GM04503 (cell line): Measurements from ENCODE around the gene LKAAEAR1.
"Not testable (repeated sequence)": the region's sequence is repeated elsewhere in the genome, so short reads cannot be mapped to it uniquely, and the experiment has no call there.

Source experiments
- DNase-seq: peaks from one replicate; pipeline ENCODE4 v3.0.0-alpha.2; 2012; ENCODE audit warnings: low read depth

Gene LKAAEAR1, protein sequence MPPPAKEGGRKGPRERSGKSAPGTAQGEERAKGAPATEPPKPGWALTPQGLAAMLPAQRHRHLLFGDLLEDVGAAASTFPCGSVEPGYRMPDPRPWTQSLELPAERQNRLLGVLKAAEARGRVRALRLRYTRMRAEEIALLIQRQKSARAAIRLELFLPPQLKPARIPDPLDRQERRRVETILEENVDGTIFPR

DNA sequence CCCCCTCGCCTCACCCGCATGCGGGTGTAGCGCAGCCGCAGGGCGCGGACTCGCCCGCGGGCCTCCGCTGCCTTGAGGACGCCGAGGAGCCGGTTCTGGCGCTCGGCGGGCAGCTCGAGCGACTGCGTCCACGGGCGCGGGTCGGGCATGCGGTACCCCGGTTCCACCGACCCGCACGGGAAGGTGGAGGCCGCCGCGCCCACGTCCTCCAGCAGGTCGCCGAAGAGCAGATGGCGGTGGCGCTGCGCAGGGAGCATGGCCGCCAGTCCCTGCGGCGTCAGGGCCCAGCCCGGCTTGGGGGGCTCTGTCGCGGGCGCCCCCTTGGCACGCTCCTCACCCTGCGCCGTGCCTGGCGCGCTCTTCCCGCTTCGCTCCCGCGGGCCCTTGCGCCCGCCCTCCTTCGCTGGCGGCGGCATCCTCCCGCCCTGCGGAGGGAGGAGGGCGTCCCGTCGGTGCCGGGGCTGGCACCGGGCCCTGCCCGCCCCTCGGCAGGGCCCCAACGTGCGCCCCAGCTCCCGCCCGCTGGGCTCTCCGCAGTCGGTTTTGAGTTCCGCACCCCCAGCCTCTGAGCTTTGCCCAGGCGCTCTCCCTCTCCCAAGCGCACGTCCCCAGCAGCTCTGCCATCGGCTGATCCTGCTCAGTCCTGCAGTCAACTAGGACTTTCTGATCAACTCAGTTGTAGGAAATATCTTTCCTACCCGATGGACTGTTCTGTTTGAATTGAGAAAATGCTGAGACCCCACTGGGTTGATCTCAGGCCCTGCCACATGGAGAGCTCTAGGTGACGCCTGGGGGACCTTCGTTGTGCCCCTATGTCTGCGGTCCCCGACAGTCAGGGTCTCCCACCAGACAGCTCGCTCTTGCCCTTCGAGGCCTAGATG is at the start of gene LKAAEAR1:
LKAAEAR1 (minus strand) TSS at position 595 of the 881 bp plus-strand sequence; CDS start at position 416, 179 bp downstream.
- DNase-seq = no peak

DNA sequence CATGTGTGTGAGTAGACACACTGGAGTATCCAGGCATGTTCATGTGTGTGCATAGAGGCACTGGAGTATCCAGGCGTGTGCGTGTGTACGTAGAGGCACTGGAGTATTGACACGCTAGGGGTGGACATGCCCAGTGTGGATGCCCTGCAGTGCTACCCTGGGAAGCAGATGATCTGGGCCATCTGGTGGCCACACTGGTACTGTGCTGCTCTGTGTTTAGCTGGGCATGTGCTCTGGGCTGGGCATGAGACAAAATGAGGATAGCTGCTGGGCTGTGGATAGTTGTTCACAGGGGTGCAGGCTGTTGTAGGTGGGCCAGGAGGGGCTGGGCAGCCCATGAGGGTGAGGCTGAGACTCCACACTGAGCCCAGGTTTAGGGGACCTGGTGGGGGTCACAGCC is 47.2 kb upstream of the LKAAEAR1 start:
- DNase-seq = no peak

DNA sequence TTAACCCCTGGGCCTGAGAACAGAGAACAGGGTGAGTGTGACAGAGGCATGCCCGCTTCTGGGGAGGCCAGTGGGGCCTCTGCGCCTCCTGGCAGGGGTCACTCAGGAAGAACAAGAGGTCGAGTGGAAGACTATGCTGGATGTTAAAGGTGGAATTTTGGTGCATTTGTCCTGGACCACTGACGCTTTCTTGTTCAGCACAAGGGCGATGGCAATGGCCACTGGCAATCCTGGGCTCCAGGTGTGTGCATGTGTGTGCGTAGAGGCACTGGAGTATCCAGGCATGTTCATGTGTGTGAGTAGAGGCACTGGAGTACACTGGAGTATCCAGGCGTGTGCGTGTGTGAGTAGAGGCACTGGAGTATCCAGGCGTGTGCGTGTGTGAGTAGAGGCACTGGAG is 46.7 kb upstream of the LKAAEAR1 start:
- no peak for DNase-seq

DNA sequence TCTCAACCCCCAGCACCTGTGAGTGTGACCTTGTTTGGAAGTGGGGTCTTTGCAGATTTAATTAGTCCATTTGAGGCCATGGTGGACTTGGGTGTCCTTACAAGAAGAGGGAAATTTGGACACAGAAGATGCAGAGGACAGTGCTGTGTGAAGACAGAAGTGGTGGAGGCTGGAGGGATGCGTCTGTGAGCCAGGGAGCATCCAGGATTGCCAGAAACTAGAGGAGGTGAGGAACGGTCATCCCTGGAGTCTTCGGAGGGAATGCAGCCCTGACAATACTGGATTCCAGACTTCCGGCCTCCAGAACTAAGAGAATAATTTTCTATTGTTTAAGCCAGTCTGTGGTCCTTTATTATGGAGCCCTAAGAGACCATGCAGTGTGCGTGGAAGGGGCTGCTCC is 46.1 kb upstream of the LKAAEAR1 start:
- no peak for DNase-seq

DNA sequence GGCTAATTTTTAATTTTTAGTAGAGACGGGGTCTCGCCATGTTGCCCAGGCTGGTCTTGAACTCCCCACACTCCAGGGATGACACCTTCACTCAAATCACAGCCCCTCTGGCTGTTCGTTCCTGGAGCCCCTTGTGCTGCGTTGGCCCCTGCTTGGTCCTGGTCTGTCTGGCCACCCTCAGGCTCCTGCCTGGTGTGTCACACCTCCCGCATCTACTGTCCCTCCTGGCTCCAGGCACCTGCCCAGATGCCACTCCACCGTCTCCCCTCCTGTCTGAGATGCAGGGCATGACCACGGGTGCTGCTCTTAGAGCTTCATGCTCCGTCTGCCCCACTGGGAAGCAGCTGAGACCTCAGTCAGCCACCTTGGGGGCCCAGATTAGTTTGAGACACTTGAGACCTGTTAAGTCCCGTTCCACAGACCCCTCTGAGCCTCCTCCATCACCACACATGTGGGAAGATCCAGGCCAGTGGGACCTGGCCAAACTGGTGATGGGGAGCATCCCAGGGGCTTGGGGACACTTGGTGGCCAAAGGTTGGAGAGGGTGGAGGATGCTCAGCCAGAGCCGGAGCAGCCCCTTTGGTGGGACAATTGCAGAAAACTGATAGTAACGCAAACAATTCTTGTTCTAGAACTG is 45.1 kb upstream of the LKAAEAR1 start:
- no peak for DNase-seq

DNA sequence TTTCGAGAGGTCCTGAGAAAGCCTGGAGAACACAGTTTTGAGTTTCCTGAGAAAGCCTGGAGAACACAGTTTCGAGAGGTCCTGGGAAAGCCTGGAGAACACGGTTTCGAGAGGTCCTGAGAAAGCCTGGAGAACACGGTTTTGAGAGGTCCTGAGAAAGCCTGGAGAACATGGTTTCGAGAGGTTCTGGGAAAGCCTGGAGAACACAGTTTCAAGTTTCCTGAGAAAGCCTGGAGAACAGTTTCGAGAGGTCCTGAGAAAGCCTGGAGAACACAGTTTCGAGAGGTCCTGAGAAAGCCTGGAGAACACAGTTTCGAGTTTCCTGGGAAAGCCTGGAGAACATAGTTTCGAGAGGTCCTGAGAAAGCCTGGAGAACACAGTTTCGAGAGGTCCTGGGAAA is 39.3 kb upstream of the LKAAEAR1 start:
- DNase-seq = not testable (repeated sequence)

DNA sequence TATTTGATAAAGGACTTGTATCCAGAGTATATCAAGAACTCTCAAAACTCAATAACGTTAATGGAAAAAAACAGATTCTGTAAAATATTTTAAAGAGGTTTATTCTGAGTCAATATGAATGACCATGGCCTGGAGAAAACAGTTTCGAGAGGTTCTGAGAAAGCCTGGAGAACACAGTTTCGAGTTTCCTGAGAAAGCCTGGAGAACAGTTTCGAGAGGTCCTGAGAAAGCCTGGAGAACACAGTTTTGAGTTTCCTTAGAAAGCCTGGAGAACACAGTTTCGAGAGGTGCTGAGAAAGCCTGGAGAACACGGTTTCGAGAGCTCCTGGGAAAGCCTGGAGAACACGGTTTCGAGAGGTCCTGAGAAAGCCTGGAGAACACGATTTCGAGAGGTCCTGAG is 38.7 kb upstream of the LKAAEAR1 start:
- not testable (repeated sequence) for DNase-seq

DNA sequence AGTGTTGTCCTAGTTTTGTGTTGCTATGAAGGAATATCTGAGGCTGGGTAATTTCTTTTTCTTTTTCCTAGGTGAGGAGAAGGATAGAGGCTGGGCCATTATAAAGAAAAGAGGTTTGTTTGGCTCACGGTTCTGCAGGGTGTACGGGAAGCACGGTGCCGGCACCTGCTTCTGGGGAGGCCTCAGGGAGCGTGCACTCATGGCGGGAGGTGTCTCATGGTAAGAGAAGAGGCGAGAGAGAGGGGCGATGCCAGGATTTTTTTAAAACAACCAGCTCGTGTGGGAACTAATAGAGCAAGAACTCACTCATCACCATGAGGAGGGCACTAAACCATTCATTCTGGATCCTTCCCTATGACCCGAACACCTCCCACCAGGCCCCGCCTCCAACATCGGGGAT is 37.4 kb upstream of the LKAAEAR1 start:
- DNase-seq = no peak

DNA sequence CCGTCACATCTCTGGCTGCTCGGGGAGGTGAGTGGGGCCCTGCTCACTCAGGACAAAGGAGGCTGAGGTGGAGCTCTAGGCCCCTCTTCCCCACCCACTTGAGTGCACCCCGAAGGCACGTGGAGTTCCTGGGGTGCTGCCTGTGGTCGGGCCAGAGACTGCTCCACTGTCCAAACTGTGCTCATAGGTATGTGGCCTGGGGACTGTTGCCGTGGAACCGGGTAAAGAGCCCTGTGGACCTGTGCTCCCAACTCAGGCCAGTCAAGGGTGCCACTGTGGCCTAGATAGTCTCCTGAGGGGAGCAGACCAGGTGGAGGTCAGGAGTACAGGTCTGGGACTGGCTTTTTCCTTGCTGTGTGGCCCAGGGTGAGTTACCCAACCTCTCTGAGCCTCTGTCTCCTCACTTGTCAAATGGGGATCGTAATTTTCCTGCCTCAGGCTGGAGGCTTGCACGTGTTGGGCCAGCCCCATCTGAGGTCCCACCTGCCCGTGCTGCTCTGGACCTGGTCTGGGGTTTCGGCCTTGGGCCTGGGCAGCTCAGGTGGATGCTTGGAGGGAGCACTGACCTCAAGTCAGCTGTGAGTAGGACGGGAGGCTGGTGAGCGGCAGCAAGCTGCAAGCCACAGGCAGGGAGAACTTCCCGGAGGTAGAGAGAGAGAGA is 35.6 kb upstream of the LKAAEAR1 start:
- no peak for DNase-seq

DNA sequence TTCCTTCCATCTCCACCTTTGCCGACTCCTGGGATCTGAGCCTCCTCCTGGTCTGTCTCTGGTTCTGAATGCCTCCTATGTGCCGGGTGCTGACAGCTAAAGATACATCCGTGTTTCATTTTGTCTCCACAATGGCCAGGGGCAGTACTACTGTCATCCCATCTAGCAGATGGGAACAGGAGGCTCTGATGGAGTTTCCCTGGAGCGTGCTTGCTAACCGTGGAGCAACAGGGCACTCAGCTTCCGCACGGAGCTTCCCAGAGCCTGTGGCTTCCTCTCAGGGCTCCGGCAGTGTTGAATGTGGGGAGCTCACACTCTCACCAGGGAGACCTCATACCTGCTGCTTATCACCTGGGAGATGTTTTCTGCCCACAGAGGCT is 35.1 kb upstream of the LKAAEAR1 start:
- no peak for DNase-seq

DNA sequence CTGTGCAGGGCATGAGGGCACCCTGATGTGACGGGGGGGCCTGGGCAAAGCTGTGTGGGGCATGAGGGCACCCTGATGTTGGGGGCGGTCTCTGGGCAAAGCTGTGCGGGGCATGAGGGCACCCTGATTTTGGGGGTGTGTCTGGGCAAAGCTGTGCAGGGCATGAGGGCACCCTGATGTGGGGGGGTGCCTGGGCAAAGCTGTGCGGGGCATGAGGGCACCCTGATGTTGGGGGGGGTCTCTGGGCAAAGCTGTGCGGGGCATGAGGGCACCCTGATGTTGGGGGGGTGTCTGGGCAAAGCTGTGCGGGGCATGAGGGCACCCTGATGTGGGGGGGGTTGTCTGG is 33.2 kb upstream of the LKAAEAR1 start:
- not testable (repeated sequence) for DNase-seq

DNA sequence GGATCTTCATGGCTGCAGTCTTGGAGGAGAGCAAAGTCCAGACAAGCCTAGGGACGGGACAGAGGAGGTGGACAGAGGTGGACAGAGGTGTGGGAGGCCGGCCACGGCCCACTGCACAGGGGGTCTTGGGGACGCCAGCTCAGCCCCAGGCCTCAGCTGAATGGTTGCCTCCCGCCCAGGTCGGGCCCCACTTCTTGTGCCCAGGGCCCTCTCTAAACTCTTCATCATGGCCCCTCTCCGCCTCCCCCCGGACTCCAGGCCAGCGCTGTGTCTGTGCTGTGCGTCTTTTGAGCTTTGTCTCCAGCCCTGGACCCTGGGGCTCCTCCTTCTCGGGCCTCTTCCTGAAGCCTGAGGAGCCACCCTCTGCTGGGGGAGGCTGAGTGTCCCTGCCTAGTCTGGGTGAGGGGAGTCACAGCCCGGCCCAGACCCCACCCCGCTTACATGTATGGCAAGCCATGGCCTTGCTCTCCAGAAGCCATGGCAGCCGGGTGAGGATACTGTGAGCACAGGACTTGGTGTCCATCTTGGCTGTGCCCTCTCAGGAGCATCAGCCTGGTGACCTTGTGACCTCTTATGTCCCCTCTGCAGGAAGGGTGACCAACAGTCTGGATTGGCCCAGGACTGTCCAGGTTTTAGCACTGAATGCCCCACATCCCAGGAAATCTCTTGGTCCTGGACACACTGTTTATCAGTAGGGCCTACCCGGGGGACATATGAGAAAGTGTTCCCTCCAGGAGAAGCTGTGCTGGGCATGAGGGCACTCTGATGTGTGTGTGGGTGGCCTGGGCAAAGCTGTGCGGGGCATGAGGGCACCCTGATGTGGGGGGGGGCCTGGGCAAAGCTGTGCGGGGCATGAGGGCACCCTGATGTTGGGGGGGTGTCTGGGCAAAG is 32.6 kb upstream of the LKAAEAR1 start:
- no peak for DNase-seq

DNA sequence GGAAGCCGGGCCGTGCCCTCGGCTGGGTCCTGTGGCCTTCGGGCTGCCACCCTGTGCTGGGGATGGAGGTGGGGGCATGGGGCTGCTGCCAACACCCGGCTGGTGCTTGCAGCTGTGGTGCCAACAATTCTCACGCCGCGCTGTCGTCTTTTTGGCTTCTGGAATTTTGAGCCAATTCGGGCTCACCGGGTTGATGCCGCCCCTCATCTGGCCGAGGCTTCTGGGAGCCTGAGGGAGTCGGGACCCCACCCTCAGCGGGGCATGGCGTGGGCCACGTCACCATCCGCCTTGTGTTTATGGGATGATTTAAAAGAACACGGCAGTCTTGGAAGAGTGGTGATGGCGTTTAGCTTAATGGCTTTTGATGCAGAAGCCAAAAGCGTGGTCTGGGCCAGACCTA is 31.8 kb upstream of the LKAAEAR1 start:
- DNase-seq = no peak

DNA sequence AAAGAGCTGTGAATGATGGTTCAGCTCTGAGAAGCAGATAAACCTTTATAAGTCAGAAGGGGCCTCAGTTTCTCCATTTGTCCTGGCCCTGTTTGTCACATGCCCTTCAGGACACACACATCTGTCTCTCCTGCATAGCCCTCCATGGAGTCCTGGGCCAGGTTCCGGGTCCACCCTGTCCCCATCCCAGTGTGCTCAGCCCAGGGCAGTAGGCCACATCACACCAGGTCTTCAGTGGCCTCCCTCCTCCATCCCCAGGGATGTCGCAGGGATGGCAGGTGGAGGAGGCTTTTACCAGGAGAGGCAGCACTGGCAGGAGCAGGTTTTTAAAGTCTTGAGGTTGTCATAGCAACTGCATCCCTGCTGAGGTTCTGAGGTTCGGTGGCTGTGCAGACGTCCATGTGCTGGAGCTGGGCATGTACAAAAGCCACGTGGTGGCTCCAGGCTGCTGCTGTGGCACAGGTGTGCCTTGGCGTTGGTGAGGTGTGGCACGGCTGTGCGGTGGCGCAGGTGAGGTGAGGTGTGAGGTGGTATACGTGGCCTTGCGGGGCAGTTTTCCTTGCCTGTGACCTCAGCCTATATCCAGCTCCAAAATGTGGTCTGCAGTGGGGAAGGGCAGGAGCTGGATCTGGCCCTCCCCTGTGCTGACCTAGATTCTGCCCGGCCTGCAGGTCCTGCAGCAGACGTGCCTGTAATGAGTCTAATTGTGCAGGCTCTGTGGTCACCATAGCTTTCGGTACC is 31.1 kb upstream of the LKAAEAR1 start:
- DNase-seq = no peak

DNA sequence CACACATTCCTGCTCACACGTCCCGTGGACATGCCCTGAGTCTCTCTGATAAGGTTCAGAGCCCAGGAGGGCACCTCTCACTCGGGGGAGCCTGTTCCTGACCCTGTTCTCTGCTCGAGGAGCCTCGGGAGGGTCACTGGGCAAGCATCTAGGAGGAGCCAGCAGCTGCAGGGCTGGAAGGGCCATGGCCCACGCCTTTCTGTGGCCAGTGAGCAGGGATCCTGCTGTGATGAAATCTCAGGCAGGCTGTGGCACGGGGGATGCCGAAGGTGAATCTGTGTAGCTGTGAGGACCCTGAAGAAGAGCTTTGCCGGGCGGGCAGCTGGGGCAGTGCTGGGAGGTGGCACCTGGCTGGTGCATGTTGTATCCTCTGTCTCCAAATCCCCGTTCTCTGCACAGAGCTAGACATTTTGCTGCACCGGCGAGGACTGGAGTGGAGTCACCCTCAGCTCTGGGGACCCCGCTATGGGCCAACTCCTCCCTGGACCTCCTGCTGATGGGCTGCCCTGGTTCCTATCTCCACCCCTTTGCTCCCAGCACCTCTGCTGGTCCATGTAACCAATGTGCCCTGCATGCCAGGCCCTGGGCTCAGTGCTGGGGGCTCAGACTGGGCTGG is 30.3 kb upstream of the LKAAEAR1 start:
- DNase-seq = no peak

DNA sequence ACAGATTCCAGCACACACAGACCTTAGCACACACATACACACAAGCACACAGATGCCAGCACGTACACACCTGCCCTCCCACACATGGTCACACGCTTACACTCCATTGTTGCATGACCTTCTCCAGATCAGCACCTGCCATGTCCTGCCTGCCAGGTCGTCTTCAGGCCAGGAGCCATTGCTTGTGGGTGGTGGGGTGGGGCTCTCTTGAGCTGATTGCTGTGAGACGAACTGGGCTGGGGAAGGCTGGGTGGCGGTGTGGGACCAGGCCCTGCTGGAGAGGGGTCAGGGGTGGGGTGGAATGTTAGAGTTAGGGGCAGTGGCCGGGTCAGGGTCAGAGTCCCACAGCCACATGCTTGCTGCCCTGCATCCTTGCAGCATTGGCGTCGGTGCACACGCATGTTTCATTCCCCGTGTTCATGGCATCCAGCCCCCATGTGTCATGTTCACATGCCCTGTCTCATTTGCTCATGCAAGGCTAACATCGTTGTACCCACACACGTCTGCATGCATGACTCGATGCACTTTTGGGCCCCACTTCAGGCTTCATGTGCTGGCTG is 29.7 kb upstream of the LKAAEAR1 start:
- DNase-seq = no peak

DNA sequence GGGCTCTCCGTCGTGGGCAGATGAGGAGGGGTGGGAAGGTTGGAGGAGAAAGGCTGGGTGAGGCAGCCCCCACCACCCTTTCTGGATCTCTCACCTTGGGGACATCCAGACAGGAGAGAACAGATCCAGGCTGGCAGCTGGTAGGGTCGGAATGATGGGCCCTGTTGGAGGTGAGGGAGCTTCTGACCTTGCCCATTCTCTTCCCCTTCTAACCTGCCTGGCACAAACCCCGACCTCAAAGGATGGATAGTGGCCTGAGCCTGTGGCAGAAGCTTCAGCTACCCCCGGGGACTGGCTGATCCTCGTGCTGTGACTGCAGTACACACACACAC is 29.2 kb upstream of the LKAAEAR1 start:
- no peak for DNase-seq

DNA sequence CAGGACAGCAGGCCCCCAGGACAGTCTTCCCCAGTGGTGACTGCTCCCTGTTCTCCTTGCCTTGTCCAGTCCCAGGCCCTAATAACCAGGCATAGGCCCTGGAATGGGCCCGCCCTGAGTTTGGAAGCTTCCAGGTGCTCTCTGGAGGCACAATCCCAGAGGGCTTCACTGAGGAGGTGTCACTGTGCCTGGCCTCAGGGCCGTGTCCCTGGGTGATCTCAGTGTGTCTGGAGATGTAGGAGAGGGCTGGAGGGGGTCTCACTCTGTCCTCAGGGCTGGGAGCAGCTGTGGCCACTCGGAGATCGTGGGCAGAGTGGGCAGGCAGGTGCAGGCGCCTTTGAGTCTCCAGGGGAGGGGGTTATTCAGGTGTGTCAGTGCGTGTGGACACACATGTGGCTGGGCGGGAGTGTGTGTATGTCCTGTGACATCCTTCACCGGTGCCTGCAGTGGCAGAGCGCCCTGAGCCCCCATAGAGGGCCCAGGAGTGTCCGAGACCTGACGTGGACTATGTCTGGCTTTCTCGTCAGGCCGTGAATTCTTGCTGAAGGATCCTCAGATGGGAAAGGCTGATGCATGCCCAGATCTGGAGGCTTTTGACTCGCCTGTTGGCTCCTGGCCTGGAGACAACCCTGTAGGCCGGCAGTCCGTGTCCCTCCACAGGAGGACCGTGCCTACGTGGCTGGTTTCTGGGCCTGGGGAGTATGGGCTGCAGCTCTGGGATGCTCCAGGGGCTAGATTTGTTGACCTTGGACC is 28.7 kb upstream of the LKAAEAR1 start:
- no peak for DNase-seq

DNA sequence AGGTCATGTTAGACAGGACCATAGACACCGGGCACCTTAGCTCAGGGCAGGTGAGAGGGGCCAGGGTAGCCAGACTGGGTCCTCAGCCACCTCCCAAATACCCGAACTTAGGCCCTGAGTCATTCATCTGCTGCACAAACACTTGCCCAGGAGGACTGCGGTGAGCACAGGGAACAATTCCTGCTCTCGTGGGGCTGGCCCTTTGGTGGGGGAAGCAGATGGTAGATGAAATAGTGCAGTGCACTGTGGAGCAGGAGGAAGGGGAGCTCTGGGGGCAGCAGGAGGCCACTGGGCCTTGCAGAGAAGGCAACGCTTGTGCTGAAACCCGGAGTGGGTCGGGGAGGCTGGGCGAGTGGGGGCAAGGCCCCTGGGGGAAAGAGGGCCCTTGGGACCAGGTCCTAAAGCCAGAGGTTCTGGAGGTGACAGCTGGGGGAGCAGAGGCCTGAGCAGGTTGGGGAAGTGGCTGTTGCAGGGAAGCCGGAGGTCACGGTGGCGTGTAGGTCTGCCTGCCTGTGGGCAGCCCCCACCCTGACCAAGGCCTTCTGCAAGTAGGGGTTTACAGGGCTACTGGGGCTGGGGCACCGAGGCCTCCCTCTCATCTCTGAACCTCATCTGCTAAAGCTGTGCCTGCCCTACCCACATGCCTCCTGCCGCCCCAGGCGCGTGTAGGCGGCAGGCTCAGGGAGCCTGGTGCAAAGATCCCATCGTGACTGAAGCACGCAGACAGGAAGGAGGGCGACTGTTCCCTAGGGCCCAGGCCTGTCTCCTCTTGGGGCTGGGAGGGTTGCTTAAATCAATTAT is 27.8 kb upstream of the LKAAEAR1 start:
- DNase-seq = no peak
